Fibroblast of villous mesenchyme (primary cell): Measurements from ENCODE around the gene SMYD3. TPM values are rescaled to one million over a fixed set of nuclear protein-coding genes. Genes with fewer than 3 reads are reported as not detected.

Source experiments
- DNase-seq: peaks from one replicate; pipeline ENCODE4 v3.0.0-alpha.2; 2010; ENCODE audit warnings: low read depth
- H3K4me3 ChIP-seq: 2 replicates; pipeline ENCODE4 v1.5.1; 2011; ENCODE audit warnings: low read depth, mild to moderate bottlenecking, low read length
- total RNA-seq: library from RNA; depleted of rRNA; stranded (reverse); fragments of >200 nt; gene quantifications from 2 replicates; pipeline ENCODE4 v1.2.3, GENCODE V29; 2012
- TF ChIP-seq, protein P1 (sequence below): IDR thresholded peaks from 2 replicates; pipeline ENCODE4 v1.5.1; 2012; ENCODE audit warnings: low read depth, mild to moderate bottlenecking, low read length; ENCODE audit not compliant: insufficient read depth

SMYD3 gene
- total RNA-seq, 1 donor: 35.4 TPM

DNA sequence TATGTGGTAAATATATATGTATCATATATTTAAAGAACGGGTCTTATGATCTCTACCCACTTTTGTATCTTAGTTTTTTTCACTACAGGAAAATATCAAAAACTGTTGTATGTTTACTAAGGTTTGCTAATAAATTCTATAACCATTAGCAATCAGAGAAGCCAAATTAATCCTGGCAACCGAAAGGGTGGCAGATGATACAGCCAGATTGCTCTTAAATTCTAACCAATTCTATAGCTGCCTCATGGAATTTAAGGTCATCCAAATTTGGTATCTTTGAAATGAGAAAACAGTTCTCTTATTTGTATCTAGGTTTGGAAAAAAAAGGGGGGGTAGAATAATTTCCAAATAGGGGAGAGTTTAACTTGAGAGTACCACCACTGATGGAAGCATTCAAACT is 591.2 kb downstream of the SMYD3 start:
- DNase-seq: no peak
- TF ChIP-seq, protein P1, sequence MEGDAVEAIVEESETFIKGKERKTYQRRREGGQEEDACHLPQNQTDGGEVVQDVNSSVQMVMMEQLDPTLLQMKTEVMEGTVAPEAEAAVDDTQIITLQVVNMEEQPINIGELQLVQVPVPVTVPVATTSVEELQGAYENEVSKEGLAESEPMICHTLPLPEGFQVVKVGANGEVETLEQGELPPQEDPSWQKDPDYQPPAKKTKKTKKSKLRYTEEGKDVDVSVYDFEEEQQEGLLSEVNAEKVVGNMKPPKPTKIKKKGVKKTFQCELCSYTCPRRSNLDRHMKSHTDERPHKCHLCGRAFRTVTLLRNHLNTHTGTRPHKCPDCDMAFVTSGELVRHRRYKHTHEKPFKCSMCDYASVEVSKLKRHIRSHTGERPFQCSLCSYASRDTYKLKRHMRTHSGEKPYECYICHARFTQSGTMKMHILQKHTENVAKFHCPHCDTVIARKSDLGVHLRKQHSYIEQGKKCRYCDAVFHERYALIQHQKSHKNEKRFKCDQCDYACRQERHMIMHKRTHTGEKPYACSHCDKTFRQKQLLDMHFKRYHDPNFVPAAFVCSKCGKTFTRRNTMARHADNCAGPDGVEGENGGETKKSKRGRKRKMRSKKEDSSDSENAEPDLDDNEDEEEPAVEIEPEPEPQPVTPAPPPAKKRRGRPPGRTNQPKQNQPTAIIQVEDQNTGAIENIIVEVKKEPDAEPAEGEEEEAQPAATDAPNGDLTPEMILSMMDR: no peak

DNA sequence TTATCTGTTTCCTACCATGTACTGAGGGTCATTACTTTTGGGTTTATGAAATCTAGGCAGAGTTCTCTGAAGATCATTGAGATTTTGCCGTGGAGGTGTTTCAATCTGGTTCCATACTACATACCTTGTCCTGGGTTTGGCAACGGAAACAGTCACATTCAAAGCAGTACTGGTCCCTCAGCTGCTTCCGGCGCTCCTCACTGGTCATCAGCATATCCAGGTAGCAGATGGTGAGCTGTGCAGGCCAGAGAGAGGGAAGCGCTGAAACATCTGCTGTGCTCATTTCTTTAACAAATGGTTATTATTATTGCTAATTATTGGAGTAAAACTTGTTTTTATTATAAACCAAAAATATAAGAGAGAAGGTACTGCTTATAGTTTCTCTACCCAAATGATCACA is 591.7 kb downstream of the SMYD3 start:
- TF ChIP-seq, protein P1: no peak
- no peak for DNase-seq
- H3K4me3 ChIP-seq: no peak overlapping the region

More for the DNA sequence above, 591.2 kb downstream of the SMYD3 start:
- H3K4me3 ChIP-seq: no peak overlapping the region

DNA sequence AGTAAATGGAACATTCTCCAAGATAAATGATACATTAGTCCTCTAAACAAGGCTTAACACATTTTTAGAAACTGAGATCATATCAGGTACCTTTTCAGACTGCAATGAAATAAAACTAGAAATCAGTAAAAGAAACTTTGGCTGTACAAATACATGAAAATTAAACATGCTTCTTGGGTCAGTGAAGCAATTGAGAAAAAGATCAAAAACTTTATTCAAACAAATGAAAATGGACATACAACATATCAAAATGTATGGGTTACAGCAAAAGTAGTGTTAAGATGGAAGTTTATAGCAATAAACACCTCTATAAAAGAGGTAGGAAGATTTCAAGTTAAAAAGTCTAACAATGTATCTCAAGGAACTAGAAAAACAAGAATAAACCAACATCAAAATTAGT is 598.5 kb downstream of the SMYD3 start:
- TF ChIP-seq, protein P1: no peak
- H3K4me3 ChIP-seq: no peak overlapping the region
- no peak for DNase-seq

DNA sequence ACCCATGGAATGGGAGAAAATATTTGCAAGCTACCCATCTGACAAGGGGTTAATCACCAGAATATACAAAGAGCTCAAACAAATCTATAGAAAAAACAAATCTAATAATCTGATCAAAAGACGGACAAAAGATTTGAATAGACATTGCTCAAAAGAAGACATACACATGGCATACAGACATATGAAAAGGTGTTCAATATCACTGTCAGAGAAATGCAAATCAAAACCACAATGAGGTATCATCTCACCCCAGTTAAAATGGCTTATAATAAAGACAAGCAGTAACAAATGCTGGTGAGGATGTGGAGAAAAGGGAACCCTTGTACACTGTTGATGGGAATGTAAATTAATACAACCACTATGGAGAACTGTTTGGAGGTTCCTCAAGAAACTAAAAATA is 600.9 kb downstream of the SMYD3 start:
- TF ChIP-seq, protein P1: no peak
- DNase-seq: no peak
- H3K4me3 ChIP-seq: no peak overlapping the region

DNA sequence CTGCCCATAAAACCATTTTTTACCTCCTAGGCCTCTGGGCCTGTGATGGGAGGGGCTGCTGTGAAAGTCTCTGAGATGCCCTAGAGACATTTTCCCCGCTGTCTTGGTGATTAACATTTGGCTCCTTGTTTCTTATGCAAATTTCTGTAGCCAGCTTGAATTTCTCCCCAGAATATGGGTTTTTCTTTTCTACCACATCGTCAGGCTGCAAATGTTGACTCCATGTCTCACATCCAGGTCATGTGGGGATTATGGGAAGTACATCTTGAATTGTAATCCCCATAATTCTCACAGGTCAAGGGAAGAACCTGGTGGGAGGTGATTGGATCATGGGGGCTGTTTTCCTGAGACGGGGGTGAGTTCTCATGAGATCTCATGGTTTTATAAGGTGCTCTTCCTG is 603.2 kb downstream of the SMYD3 start:
- no peak for DNase-seq
- TF ChIP-seq, protein P1: no peak
- H3K4me3 ChIP-seq: no peak overlapping the region

DNA sequence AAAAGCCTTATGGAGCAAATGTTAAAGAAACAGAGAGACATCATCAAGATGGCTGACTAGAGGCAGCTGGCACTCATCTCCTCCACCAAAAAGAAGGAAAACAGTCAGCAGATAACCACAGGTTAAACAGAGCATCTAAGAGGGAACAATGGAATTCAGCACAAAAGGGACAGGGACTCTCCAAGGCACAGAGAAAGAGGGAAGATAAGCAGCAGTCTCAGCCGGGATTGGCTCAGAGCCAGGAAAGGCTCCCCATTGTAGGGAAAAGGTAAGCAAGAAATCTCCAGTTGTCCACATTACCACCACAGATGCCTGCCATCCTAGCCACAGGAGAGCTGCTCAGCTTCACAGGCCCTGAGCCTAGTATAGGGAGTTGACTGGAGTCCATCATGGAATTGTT is 605.5 kb downstream of the SMYD3 start:
- TF ChIP-seq, protein P1: no peak
- H3K4me3 ChIP-seq: no peak overlapping the region
- no peak for DNase-seq

DNA sequence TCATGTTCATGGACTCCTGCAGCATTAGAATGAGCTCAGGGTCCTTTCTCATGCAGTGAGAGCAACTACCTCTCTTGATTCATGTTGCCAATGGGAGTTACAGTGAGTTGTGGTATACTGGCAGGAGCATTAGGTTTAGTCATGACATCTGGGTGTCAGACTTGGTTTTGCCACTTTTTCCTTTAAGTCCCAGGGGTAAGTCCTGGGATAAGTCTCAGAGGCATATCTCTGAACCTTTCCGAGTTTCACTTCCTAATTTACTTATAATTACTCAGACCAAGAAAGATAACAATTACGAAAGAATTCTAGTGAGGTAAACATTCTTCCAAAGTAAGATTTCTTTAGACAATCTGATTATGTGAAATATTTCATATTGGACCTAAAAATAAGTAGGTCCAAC is 606.0 kb downstream of the SMYD3 start:
- DNase-seq: peak; percentile 30
- H3K4me3 ChIP-seq: no peak overlapping the region
- TF ChIP-seq, protein P1: no peak
